ENCODE data around the gene SCN3A.

GRCh38 chr2:165182029-165182428 is 21.8 kb downstream of the SCN3A start:
- TF ChIP-seq, protein P1, sequence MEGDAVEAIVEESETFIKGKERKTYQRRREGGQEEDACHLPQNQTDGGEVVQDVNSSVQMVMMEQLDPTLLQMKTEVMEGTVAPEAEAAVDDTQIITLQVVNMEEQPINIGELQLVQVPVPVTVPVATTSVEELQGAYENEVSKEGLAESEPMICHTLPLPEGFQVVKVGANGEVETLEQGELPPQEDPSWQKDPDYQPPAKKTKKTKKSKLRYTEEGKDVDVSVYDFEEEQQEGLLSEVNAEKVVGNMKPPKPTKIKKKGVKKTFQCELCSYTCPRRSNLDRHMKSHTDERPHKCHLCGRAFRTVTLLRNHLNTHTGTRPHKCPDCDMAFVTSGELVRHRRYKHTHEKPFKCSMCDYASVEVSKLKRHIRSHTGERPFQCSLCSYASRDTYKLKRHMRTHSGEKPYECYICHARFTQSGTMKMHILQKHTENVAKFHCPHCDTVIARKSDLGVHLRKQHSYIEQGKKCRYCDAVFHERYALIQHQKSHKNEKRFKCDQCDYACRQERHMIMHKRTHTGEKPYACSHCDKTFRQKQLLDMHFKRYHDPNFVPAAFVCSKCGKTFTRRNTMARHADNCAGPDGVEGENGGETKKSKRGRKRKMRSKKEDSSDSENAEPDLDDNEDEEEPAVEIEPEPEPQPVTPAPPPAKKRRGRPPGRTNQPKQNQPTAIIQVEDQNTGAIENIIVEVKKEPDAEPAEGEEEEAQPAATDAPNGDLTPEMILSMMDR (IDR thresholded peaks at IDR 0.05; ENCODE audit: borderline replicate concordance, extremely low read depth, low read length, poor library complexity, severe bottlenecking): no peak
- TF ChIP-seq EZH2 (IDR thresholded peaks at IDR 0.05; ENCODE audit: borderline replicate concordance, low read depth, low read length, severe bottlenecking): no peak

Measured in DND-41 (cell line).